GM13977 (cell line): ENCODE data around the gene PXYLP1.
"Not testable (repeated sequence)": the region's sequence is repeated elsewhere in the genome, so short reads cannot be mapped to it uniquely, and the experiment has no call there.

Source experiments
- DNase-seq: peaks from one replicate; pipeline ENCODE4 v3.0.0; 2012; ENCODE audit warnings: low spot score
- CTCF ChIP-seq: IDR thresholded peaks from 2 replicates; pipeline ENCODE4 v1.5.1; 2012; ENCODE audit warnings: mild to moderate bottlenecking, control low read depth; ENCODE audit not compliant: insufficient read depth; ENCODE audit errors: extremely low read depth, missing control alignments
- in situ Hi-C: fragments of 300-500 bp; cut with MboI; formaldehyde crosslinking; loops from one replicate; pipeline ENCODE4 v1.12.0; 2022; ENCODE audit warnings: low sequenced_read_pairs, low pct_unique_long_range_greater_than_20kb, mixed read lengths, inconsistent platforms; ENCODE audit not compliant: unreplicated experiment

Gene PXYLP1

GRCh38 chr3:141313093-141313683 lies 81.6 kb downstream of the PXYLP1 start:
- no peak for DNase-seq

GRCh38 chr3:141314415-141314814 lies 82.8 kb downstream of the PXYLP1 start:
- not testable (repeated sequence) for DNase-seq
- in situ Hi-C loops = loop anchor here (10.0 kb wide), 1 partner anchor 140 kb away; no protein-coding TSS in a partner anchor

More at GRCh38 chr3:141313093-141313683, 81.6 kb downstream of the PXYLP1 start:
- in situ Hi-C loops = loop anchor here (10.0 kb wide), 1 partner anchor 142 kb away; no protein-coding TSS in a partner anchor
- no peak for TF ChIP-seq CTCF

- TF ChIP-seq CTCF = no peak
- DNase-seq = no peak
- in situ Hi-C loops = loop anchor here (10.0 kb wide), 1 partner anchor 138 kb away; no protein-coding TSS in a partner anchor
Measured at GRCh38 chr3:141316851-141317250, 85.2 kb downstream of the PXYLP1 start.

GRCh38 chr3:141320399-141321108 lies 88.9 kb downstream of the PXYLP1 start:
- DNase-seq = no peak
- no peak for TF ChIP-seq CTCF
- in situ Hi-C loops = no loop called here

- in situ Hi-C loops = no loop called here
- no peak for TF ChIP-seq CTCF
- no peak for DNase-seq
Measured at GRCh38 chr3:141321109-141321497, 89.5 kb downstream of the PXYLP1 start.

- in situ Hi-C loops = no loop called here
- no peak for TF ChIP-seq CTCF
- DNase-seq = no peak
Measured at GRCh38 chr3:141323936-141324704, 92.5 kb downstream of the PXYLP1 start.
